ENCODE results near the gene BTG2.
A peak's percentile ranks its signal among the peaks of the same experiment; 100 is the strongest.
"Not testable (repeated sequence)": the region's sequence is repeated elsewhere in the genome, so short reads cannot be mapped to it uniquely, and the experiment has no call there.

BTG2 gene

GRCh38 chr1:203296460-203297073 lies 8.8 kb upstream of the BTG2 start:
- no peak for DNase-seq

GRCh38 chr1:203299169-203299568 lies 6.2 kb upstream of the BTG2 start:
- no peak for DNase-seq

GRCh38 chr1:203299719-203300429 lies 5.4 kb upstream of the BTG2 start:
- DNase-seq = not testable (repeated sequence)

GRCh38 chr1:203300441-203301330 lies 4.6 kb upstream of the BTG2 start:
- DNase-seq = no peak

- no peak for DNase-seq
These were observed 4.0 kb upstream of the BTG2 start for GRCh38 chr1:203301331-203301668.

- no peak for DNase-seq
These were observed 2.9 kb upstream of the BTG2 start for GRCh38 chr1:203302456-203302855.

GRCh38 chr1:203302894-203303293 lies 2.4 kb upstream of the BTG2 start:
- DNase-seq = no peak

- no peak for DNase-seq
These were observed 864 bp upstream of the BTG2 start for GRCh38 chr1:203304391-203304918.

- DNase-seq = no peak
These were observed 430 bp downstream of the BTG2 start for GRCh38 chr1:203305809-203306088.

- DNase-seq = peak; percentile 55
These were observed 1.0 kb downstream of the BTG2 start for GRCh38 chr1:203306089-203306964.

- DNase-seq = peak; percentile 43
These were observed 1.7 kb downstream of the BTG2 start for GRCh38 chr1:203306965-203307541.

GRCh38 chr1:203307641-203308126 lies 2.4 kb downstream of the BTG2 start:
- DNase-seq = no peak

GRCh38 chr1:203308328-203308922 lies 3.1 kb downstream of the BTG2 start:
- DNase-seq = no peak

- DNase-seq = peak; percentile 45
These were observed 3.6 kb downstream of the BTG2 start for GRCh38 chr1:203308923-203309331.

- no peak for DNase-seq
These were observed 6.3 kb downstream of the BTG2 start for GRCh38 chr1:203311368-203312301.

GRCh38 chr1:203314025-203314759 lies 8.9 kb downstream of the BTG2 start:
- DNase-seq = not testable (repeated sequence)

GRCh38 chr1:203316626-203317093 lies 11.3 kb downstream of the BTG2 start:
- DNase-seq = no peak

- DNase-seq = no peak
These were observed 12.3 kb downstream of the BTG2 start for GRCh38 chr1:203317429-203318228.

- no peak for DNase-seq
These were observed 12.9 kb downstream of the BTG2 start for GRCh38 chr1:203318229-203318517.

All from CD4-positive, alpha-beta T cell treated with Interleukin-4 for 4 hours (primary cell).